A673 (cell line): ENCODE results near the gene HNRNPD.

ENCODE experiments used
- EZH2 ChIP-seq: fragments of 200-600 bp; sonication (generic); IDR thresholded peaks from 2 replicates; pipeline ENCODE4 v1.6.1; 2017; ENCODE audit warnings: borderline replicate concordance, low read depth, mild to moderate bottlenecking, mixed read lengths, antibody characterized with exemption, low read length; ENCODE audit not compliant: poor library complexity, severe bottlenecking
- TF ChIP-seq, protein P1 (sequence below): fragments of 300-800, 200-600 bp; sonication (generic); conservative IDR thresholded peaks from 2 replicates; pipeline ENCODE4 v1.5.1; 2017; ENCODE audit warnings: low read depth, mild to moderate bottlenecking, antibody characterized with exemption, low read length, moderate library complexity, mixed read lengths

DNA sequence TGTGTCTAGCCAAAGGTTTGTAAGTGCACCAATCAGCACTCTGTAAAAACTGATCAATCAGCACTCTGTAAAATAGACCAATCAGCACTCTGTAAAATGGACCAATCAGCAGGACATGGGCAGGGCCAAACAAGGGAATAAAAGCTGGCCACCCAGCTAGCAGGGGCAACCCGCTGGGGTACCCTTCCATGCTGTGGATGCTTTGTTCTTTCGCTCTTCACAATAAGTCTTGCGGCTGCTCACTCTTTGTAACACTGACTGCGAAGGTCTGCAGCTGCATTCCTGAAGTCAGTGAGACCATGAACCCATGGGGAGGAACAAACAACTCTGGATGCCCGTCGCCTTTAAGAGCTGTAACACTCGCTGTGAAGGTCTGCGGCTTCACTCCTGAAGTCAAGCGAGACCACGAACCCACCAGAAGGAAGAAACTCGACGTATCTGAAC, 42.2 kb upstream of the HNRNPD start:
- TF ChIP-seq EZH2, result no peak
- TF ChIP-seq, protein P1, sequence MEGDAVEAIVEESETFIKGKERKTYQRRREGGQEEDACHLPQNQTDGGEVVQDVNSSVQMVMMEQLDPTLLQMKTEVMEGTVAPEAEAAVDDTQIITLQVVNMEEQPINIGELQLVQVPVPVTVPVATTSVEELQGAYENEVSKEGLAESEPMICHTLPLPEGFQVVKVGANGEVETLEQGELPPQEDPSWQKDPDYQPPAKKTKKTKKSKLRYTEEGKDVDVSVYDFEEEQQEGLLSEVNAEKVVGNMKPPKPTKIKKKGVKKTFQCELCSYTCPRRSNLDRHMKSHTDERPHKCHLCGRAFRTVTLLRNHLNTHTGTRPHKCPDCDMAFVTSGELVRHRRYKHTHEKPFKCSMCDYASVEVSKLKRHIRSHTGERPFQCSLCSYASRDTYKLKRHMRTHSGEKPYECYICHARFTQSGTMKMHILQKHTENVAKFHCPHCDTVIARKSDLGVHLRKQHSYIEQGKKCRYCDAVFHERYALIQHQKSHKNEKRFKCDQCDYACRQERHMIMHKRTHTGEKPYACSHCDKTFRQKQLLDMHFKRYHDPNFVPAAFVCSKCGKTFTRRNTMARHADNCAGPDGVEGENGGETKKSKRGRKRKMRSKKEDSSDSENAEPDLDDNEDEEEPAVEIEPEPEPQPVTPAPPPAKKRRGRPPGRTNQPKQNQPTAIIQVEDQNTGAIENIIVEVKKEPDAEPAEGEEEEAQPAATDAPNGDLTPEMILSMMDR, result no peak
